ELR (cell line): ENCODE data around the gene PDE8A.
A peak's percentile ranks its signal among the peaks of the same experiment; 100 is the strongest.
"Not testable (repeated sequence)": the region's sequence is repeated elsewhere in the genome, so short reads cannot be mapped to it uniquely, and the experiment has no call there.

Experiments used
- DNase-seq: peaks from one replicate; pipeline ENCODE4 v3.0.0-alpha.2; 2015; ENCODE audit warnings: low read depth

Gene PDE8A

GRCh38 chr15:84991014-84991712 lies 9.5 kb downstream of the PDE8A start:
- no peak for DNase-seq

- peak; percentile 78 for DNase-seq
Measured at GRCh38 chr15:84992157-84992944, 10.7 kb downstream of the PDE8A start.

GRCh38 chr15:84996055-84996454 lies 14.4 kb downstream of the PDE8A start:
- DNase-seq, result no peak

- DNase-seq, result peak; percentile 81
Measured at GRCh38 chr15:84996714-84997113, 15.1 kb downstream of the PDE8A start.

GRCh38 chr15:84997214-84997613 lies 15.6 kb downstream of the PDE8A start:
- not testable (repeated sequence) for DNase-seq

- no peak for DNase-seq
Measured at GRCh38 chr15:85000189-85000864, 18.7 kb downstream of the PDE8A start.

GRCh38 chr15:85000937-85001336 lies 19.3 kb downstream of the PDE8A start:
- DNase-seq, result no peak

- peak; percentile 35 for DNase-seq
Measured at GRCh38 chr15:85002517-85002916, 20.9 kb downstream of the PDE8A start.

GRCh38 chr15:85003593-85004312 lies 22.1 kb downstream of the PDE8A start:
- no peak for DNase-seq

GRCh38 chr15:85004550-85004949 lies 22.9 kb downstream of the PDE8A start:
- DNase-seq, result no peak

- peak; percentile 26 for DNase-seq
Measured at GRCh38 chr15:85005319-85005718, 23.7 kb downstream of the PDE8A start.

- DNase-seq, result no peak
Measured at GRCh38 chr15:85005746-85006145, 24.1 kb downstream of the PDE8A start.

- no peak for DNase-seq
Measured at GRCh38 chr15:85006201-85006600, 24.5 kb downstream of the PDE8A start.

GRCh38 chr15:85006655-85007054 lies 25.0 kb downstream of the PDE8A start:
- no peak for DNase-seq

GRCh38 chr15:85007137-85007536 lies 25.5 kb downstream of the PDE8A start:
- DNase-seq, result no peak

- no peak for DNase-seq
Measured at GRCh38 chr15:85007741-85008397, 26.2 kb downstream of the PDE8A start.

- no peak for DNase-seq
Measured at GRCh38 chr15:85008474-85009260, 27.0 kb downstream of the PDE8A start.

GRCh38 chr15:85009435-85009834 lies 27.8 kb downstream of the PDE8A start:
- DNase-seq, result no peak

GRCh38 chr15:85010071-85010385 lies 28.4 kb downstream of the PDE8A start:
- DNase-seq, result no peak

- DNase-seq, result no peak
Measured at GRCh38 chr15:85010386-85011159, 28.9 kb downstream of the PDE8A start.
